GM12878 (cell line): Measurements from ENCODE around the gene PDZRN3. TPM values are rescaled to one million over a fixed set of nuclear protein-coding genes. Genes with fewer than 3 reads are reported as not detected.

Source experiments
- ATAC-seq: fragments of 200-7000 bp; cut with Tn5 transposase; 3 replicates; pipeline ENCODE4 v1.9.1; 2020; ENCODE audit warnings: mild to moderate bottlenecking, moderate library complexity
- BruUV-seq: library from RNA; stranded (reverse); fragments of 400-500 nt; replicated peaks from 2 replicates; lab custom pipeline; 2021; lab: Mats Ljungman, UMichigan
- CTCF ChIA-PET: fragments of 300-600 bp; sonication (Branson Sonifier 250); formaldehyde crosslinking; extraction: SDS; loops from one replicate; lab custom pipeline; 2021; ENCODE audit warnings: inconsistent platforms; lab: Yijun Ruan, JAX
- POLR2A ChIA-PET: fragments of 350-600 bp; formaldehyde crosslinking; extraction: SDS; loops from one replicate; lab custom pipeline; 2021; ENCODE audit warnings: inconsistent platforms; lab: Charles Lee
- RAD21 ChIA-PET: fragments of 300-600 bp; sonication (Branson Sonifier 250); formaldehyde crosslinking; loops from one replicate; lab custom pipeline; 2023; ENCODE audit warnings: antibody characterized with exemption; ENCODE audit not compliant: unreplicated experiment; lab: Charles Lee
- SMC1A ChIA-PET: fragments of 300-600 bp; sonication (Branson Sonifier 250); formaldehyde crosslinking; loops from one replicate; lab custom pipeline; 2023; ENCODE audit not compliant: unreplicated experiment, uncharacterized antibody; lab: Charles Lee
- DNase-seq: peaks from one replicate; pipeline ENCODE4 v3.0.0-alpha.2; 2011; ENCODE audit warnings: low read depth, low spot score
- FAIRE-seq: peaks from 3 replicates; lab custom pipeline; 2011; peaks lifted over from hg19 to GRCh38; lab: Jason Lieb, UNC
- H2AFZ ChIP-seq: 2 replicates; pipeline ENCODE4 v1.6.0; 2011; ENCODE audit warnings: low read depth, low read length, control low read depth; ENCODE audit not compliant: control insufficient read depth
- H3K27ac ChIP-seq: 2 replicates; pipeline ENCODE4 v1.5.1; 2011; ENCODE audit warnings: control low read depth; ENCODE audit not compliant: control insufficient read depth, insufficient read depth
- H3K27me3 ChIP-seq, 2 experiments: replicated peaks in 1 of 2; 2 replicates each; pipeline versions ENCODE4 v1.6.0 to v1.6.1; 2011; ENCODE audit warnings: low read length in 1 of 2; ENCODE audit not compliant: control insufficient read depth in 2 of 2, insufficient read depth in 2 of 2
- H3K36me3 ChIP-seq, 2 experiments: 2 replicates each; pipeline ENCODE4 v1.5.1; 2011; ENCODE audit warnings: low read length in 1 of 2; ENCODE audit not compliant: control insufficient read depth in 2 of 2, insufficient read depth in 2 of 2
- H3K4me1 ChIP-seq: 2 replicates; pipeline ENCODE4 v1.6.1; 2011; ENCODE audit warnings: mild to moderate bottlenecking, low read length, moderate library complexity, mixed read lengths; ENCODE audit not compliant: control insufficient read depth, insufficient read depth
- H3K4me2 ChIP-seq: 2 replicates; pipeline ENCODE4 v1.6.0; 2011; ENCODE audit warnings: control low read depth; ENCODE audit not compliant: control insufficient read depth, insufficient read depth
- H3K4me3 ChIP-seq: fragments of 200-600 bp; sonication (generic); 2 replicates; pipeline ENCODE4 v1.5.1; 2016
- H3K79me2 ChIP-seq: 2 replicates; pipeline ENCODE4 v1.6.0; 2011; ENCODE audit warnings: low read length; ENCODE audit not compliant: control insufficient read depth, insufficient read depth
- H3K9ac ChIP-seq: 2 replicates; pipeline ENCODE4 v1.8.0; 2011; ENCODE audit warnings: low read length, control low read depth, mixed read lengths; ENCODE audit not compliant: control insufficient read depth, insufficient read depth
- H3K9me3 ChIP-seq: replicated peaks from 3 replicates; pipeline ENCODE4 v1.5.1; 2011; ENCODE audit warnings: mild to moderate bottlenecking, low read length; ENCODE audit not compliant: control insufficient read depth, insufficient read depth
- H4K20me1 ChIP-seq: 2 replicates; pipeline ENCODE4 v1.6.0; 2011; ENCODE audit not compliant: control insufficient read depth, insufficient read depth
- EP300 ChIP-seq, 2 experiments: fragments of 150-350 bp in 1 of 2; IDR thresholded peaks; 2 replicates each; pipeline ENCODE4 v1.6.1; 2011 to 2012; ENCODE audit warnings: low read depth in 2 of 2, low read length in 2 of 2, borderline replicate concordance in 1 of 2, improper control_type of control experiment in 1 of 2, inconsistent platforms in 1 of 2; ENCODE audit not compliant: control insufficient read depth in 1 of 2
- MTA2 ChIP-seq: fragments of 450-650 bp; IDR thresholded peaks from 2 replicates; pipeline ENCODE4 v1.6.1; 2016; ENCODE audit warnings: low read depth, mild to moderate bottlenecking, moderate library complexity
- SMAD5 ChIP-seq: IDR thresholded peaks from 2 replicates; pipeline ENCODE4 v1.6.1; 2016; ENCODE audit warnings: antibody characterized with exemption, low read depth
- TAF1 ChIP-seq: IDR thresholded peaks from 2 replicates; pipeline ENCODE4 v1.6.1; 2011; ENCODE audit warnings: mild to moderate bottlenecking, low read depth, low read length, borderline replicate concordance
- ZZZ3 ChIP-seq: IDR thresholded peaks from 2 replicates; pipeline ENCODE4 v1.6.1; 2011; ENCODE audit warnings: low read depth; ENCODE audit not compliant: control insufficient read depth, insufficient read length
- in situ Hi-C: fragments of 300-500 bp; cut with MboI; formaldehyde crosslinking; loops from 9 replicates; pipeline ENCODE4 v1.14.3; 2018; ENCODE audit warnings: mixed read lengths
- intact Hi-C: fragments of 100-400 bp; cut with micrococcal nuclease; formaldehyde crosslinking; loops from one replicate; pipeline ENCODE4 v1.14.2; 2022; ENCODE audit not compliant: unreplicated experiment
- polyA plus RNA-seq, 11 experiments: library from polyadenylated mRNA; depleted of rRNA in 4 of 11; unstranded in 6 of 11; stranded (reverse) in 5 of 11; fragments of >200 nt; fragmentation: Nextera tagmentation in 4 of 11; fragmentation: Illumina TruSeq in 1 of 11; extraction: Ambion mirVana in 4 of 11; extraction: Trizol in 1 of 11; gene quantifications; 1 replicate in 1 of 11; 2 replicates in 10 of 11; pipeline versions ENCODE4 v1.2.1 to v1.2.3, GENCODE V29; 2011 to 2016; ENCODE audit warnings: inconsistent platforms in 2 of 11, missing spikeins in 2 of 11, low read depth in 1 of 11
- total RNA-seq, 4 experiments: library from RNA; depleted of rRNA in 3 of 4; stranded (reverse); fragments of >200 nt in 3 of 4; fragmentation: Illumina TruSeq in 1 of 4; extraction: Trizol in 1 of 4; gene quantifications; 2 replicates each; pipeline versions ENCODE4 v1.2.1 to v1.2.3, GENCODE V29; 2013 to 2021
- TF ChIP-seq, protein P1 (sequence below): fragments of 450-650 bp; IDR thresholded peaks from 2 replicates; pipeline ENCODE4 v1.6.1; 2016; ENCODE audit warnings: mild to moderate bottlenecking, moderate library complexity, borderline replicate concordance

PDZRN3 gene
- total and polyA plus RNA-seq, 10 of the 15 experiments (the other 5 are each of a cell fraction or from before 2014, with no cell fraction given) = 0.07 to 0.37 (median 0.12) TPM; not detected in 6

DNA sequence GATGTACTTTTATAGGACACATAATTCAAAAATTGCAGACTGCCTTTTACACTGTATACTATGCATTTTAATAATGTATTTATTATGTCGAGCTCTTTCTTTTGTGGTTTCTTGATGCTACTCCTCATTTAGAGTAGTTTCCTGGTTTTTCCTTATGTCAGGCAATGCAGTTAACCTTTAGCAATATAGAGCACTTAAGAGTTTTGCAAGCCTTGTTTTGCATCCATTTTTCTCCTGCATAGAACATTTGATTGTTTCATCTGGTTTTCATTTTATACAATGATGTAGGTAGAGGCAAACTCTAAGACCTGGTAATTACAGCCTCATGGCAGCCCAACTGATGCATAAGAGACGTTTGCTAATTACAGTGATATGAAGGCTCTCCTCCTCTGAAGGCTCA, 86.3 kb downstream of the PDZRN3 start (continued):
- TF ChIP-seq, protein P1, sequence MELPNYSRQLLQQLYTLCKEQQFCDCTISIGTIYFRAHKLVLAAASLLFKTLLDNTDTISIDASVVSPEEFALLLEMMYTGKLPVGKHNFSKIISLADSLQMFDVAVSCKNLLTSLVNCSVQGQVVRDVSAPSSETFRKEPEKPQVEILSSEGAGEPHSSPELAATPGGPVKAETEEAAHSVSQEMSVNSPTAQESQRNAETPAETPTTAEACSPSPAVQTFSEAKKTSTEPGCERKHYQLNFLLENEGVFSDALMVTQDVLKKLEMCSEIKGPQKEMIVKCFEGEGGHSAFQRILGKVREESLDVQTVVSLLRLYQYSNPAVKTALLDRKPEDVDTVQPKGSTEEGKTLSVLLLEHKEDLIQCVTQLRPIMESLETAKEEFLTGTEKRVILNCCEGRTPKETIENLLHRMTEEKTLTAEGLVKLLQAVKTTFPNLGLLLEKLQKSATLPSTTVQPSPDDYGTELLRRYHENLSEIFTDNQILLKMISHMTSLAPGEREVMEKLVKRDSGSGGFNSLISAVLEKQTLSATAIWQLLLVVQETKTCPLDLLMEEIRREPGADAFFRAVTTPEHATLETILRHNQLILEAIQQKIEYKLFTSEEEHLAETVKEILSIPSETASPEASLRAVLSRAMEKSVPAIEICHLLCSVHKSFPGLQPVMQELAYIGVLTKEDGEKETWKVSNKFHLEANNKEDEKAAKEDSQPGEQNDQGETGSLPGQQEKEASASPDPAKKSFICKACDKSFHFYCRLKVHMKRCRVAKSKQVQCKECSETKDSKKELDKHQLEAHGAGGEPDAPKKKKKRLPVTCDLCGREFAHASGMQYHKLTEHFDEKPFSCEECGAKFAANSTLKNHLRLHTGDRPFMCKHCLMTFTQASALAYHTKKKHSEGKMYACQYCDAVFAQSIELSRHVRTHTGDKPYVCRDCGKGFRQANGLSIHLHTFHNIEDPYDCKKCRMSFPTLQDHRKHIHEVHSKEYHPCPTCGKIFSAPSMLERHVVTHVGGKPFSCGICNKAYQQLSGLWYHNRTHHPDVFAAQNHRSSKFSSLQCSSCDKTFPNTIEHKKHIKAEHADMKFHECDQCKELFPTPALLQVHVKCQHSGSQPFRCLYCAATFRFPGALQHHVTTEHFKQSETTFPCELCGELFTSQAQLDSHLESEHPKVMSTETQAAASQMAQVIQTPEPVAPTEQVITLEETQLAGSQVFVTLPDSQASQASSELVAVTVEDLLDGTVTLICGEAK = no peak
- TF ChIP-seq ZZZ3 (no peak), MTA2 (no peak), SMAD5 (no peak)

DNA sequence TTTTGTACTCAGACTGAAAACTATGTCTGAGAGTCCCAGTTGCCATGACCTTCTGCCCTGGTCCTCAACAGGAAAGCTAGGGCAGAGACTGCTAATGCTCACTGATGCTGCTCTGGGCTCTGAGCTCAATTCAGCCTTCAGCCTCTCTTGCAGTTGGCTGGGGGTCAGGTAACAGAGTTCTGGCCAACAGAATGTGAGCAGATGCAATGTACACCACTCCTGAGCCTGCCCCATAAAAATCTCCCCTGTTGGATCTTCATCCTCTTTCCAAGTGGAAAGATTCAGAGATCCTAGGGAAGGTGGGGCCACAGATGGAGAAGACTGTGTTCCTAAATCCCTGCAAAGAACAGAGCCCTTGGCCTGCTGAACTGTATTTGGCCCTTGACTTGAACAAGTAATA, 87.8 kb downstream of the PDZRN3 start:
- Histone ChIP-seq H3K36me3 (no peaks in the 10 kb centered on the region), H3K4me2 (no peak overlapping the region), H3K4me1 (no peaks in the 10 kb centered on the region), H3K4me3 (no peak overlapping the region), H3K9ac (no peak overlapping the region), H3K79me2 (no peaks in the 10 kb centered on the region), H4K20me1 (no peaks in the 10 kb centered on the region), H2AFZ (no peak overlapping the region), H3K27ac (no peak overlapping the region), H3K27me3 (no peaks in the 10 kb centered on the region; a peak in 3 of 4 replicates), H3K9me3 (no peaks in the 10 kb centered on the region)
- intact Hi-C loops (no loop called here), in situ Hi-C loops (no loop called here)
- RAD21 ChIA-PET = no interaction called here
- SMC1A ChIA-PET = no interaction called here
- POLR2A ChIA-PET = no interaction called here
- DNase-seq (no peak), ATAC-seq (no peak), FAIRE-seq (no peak)
- CTCF ChIA-PET = no interaction called here
- no TSS peak for BruUV-seq
- TF ChIP-seq EP300 (IDR thresholded peaks at IDR 0.05; ENCODE audit: borderline replicate concordance in 1 of 2, control insufficient read depth in 1 of 2, low read depth in 2 of 2, low read length in 2 of 2) (no peak), TAF1 (no peak)
